Iris pigment epithelial cell (primary cell): ENCODE results near the gene CCR2.
"Not testable (repeated sequence)": the region's sequence is repeated elsewhere in the genome, so short reads cannot be mapped to it uniquely, and the experiment has no call there.

Source experiments
- DNase-seq: peaks from one replicate; pipeline ENCODE4 v3.0.0-alpha.2; 2011; ENCODE audit warnings: low read depth

Gene CCR2

DNA sequence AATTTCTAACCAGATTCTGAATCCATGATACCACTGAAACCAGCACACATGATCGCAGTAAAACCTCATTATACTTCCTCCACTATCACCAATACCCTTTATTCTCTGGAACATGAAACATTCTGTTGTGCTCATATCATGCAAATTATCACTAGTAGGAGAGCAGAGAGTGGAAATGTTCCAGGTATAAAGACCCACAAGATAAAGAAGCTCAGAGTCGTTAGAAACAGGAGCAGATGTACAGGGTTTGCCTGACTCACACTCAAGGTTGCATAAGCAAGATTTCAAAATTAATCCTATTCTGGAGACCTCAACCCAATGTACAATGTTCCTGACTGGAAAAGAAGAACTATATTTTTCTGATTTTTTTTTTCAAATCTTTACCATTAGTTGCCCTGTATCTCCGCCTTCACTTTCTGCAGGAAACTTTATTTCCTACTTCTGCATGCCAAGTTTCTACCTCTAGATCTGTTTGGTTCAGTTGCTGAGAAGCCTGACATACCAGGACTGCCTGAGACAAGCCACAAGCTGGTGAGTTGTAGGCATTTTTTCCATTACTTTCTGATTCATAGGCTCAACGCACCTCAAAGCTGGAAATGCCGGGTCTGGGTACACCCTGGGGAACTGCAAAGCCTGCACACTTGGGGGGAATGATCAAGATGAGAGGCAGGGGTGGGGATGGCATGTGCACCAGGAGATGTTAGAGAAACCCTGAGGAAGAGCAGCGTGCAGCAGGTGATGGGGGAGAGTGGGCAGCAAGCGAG is at the start of gene CCR2:
TSS of gene CCR2 (plus strand) at position 465 of the 764 bp plus-strand sequence. CDS start 3,417 bp downstream, outside the sequence.
- DNase-seq: no peak

GRCh38 chr3:46304739-46305138 is 49.2 kb upstream of the CCR2 start:
- DNase-seq: no peak

DNA sequence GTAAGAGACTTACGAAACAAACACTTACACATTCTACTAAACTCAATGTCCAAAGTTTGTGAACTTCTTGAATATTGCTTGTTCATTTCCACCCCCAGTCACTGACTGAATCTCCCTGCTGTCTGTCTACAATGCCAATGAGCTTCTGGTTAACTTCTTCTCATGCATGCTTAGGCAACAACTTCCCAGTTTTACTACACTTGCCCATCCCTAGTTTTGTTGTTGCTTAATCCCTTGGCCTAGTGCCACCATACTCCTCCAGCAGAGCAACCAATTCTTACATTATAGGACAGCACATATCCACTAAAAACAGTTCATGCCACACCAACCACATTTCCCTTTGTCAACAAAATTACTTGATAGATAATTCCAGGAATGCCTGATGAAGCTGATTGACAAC is 40.9 kb upstream of the CCR2 start:
- DNase-seq: peak; percentile 20

DNA sequence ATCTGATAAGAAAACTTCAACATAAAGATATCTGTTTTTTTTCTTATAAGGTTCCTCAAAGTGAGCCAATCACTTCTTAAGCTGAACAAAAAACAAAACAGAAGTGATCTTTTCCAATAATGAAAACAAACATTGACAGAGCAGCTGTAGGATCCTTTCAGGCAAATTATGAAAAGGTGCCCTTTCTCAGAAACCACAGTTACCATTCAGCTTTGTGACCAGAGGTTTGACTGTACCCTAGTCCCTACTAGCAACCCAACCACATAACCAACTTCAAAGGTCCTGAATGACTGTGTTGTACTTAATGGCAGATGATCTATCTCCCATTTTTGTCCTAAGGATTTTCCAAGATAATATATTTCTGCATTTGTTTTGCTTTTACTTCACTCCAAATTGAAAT is 39.4 kb upstream of the CCR2 start:
- no peak for DNase-seq

DNA sequence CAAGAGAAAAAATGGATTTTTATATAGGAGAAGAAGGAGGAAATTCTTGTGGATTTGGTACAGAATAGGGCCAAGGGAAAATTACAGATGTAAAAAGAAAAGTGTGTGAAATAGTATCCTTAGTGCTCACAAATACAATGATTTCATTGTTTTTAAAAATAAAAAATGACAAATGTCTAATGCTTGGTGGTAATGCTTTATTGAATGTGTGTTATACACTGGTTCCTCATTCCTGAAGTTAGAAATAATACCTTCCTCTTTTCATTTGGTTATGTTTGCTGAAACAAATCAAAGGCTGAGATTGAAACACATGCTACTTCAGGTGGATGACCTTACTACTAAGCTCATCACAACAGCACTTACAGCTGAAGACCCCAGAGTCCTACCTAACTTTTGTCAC is 37.7 kb upstream of the CCR2 start:
- DNase-seq: no peak

DNA sequence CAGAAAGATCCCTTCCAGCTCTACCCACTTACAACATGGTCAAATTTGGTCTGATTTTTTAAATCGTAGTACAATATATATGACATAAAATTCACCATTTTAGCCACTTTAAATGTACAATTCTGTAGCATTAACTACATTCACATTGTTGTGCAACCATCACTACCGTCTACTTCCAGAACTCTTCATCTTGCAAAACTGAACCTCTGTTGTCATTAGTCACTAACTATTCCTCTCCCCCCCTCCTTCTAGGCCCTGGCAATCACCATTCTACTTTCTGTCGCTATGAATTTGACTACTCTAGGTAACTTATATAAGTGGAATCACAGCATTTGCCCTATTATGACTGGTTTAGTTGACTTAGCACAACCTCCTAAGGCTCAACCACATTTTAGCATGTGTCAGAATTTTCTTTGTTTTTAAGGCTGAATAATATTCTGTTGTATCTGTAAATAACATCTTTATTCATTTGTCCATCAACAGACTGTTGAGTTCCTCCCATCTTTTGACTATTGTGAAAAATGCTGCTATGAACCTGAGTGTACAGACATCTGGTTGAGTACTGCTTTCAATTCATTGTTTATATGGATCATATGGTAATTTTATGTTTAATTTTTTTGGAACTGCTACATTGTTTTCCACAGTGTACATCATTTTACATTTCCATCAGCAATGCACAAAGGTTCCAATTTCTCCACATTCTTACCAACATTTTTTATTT is 35.5 kb upstream of the CCR2 start:
- no peak for DNase-seq

DNA sequence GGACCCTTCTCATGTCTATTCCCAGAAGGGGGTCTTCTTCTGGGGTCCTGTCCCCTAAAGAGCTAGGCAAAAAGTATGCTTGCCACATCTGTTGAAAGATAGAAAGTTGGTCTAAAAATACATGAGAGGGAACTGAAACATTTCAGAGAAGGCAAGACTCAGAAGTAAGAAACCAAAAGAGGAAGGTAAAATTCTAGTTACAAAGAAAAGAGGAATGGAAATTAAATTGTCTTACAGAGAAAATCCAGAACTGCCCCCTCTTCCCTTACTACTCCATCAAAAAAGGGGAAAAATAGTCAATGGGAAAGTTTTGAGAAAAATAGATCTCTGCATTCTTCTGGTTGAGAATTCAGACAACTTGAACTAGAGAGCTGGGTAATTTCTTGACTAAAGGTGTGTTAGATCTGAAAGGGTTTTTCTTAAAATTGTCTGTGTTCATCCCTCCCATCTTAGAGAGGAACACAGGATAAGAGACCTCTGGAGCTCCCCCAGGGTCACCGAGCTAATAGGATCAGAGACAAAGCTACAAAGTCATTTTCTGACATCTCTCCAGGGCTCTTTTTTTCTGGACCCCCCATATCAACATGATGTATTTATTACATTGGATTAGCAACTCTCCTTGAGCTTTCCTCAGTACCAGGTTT is 32.3 kb upstream of the CCR2 start:
- DNase-seq: no peak

DNA sequence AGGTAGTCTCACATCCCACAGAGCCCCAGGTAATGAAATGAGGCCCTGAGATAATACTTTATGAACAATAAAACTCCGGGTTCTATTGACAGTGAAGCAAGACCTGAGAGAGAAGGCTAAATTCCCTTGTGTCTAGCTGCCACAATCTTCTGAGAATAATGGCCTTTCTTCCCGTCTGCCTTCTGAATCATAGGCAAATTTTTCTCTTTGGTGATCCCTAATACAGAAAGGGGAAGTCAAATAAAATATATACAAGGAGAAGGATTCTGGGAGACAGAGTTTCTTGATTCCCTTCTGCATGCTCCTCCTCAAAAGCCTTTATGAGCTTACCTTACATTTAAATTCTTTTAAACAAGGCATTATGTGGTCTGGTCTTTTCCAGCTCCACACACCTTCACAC is 29.9 kb upstream of the CCR2 start:
- no peak for DNase-seq

DNA sequence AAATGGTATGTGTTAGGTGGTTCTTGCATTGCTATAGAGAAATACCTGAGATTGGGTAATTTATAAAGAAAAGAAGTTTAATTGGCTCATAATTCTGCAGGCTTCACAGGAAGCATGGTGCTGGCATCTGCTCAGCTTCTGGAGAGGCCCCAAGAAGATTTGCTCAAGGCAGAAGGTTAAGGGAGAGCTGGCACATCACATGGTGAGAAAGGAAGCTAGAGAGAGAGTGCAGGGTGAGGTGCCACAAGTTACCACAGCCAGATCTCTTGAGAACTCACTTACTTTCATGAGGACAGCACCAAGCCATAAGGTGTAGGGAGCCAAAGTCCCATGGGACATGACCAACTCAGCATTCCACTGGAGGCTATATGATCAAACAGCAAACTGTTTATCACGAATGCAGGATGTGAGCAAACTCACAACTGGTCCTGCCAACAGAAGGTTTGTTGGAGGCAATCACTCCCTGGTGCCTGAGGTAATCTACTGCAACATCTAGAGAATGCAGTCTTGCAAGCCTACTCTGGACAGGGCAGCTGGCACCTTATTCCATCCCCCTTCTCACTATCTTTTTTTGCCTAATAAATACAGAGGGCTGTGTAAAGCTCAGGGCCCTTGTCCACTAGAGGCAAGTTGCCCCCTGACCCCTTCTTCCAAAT is 28.1 kb upstream of the CCR2 start:
- DNase-seq: no peak

DNA sequence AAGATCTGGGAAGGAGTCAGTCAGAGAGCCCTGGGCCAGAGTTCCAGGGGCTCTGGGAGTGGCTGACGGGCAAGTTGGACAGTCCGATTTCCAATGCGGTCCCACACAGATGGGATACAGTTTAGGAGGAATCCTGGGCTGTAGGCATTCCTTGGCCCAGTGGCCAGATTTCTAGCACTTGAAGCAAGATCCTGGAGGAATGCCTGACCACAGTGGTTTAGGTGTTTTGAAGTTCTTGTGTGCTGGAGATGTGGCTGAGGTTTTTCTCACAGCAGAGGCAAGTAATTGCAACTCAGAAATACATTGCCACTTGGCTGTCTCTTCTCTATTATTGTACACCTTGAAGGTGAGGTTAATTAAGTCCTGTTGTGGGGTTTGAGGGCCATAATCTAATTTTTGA is 23.2 kb upstream of the CCR2 start:
- not testable (repeated sequence) for DNase-seq

DNA sequence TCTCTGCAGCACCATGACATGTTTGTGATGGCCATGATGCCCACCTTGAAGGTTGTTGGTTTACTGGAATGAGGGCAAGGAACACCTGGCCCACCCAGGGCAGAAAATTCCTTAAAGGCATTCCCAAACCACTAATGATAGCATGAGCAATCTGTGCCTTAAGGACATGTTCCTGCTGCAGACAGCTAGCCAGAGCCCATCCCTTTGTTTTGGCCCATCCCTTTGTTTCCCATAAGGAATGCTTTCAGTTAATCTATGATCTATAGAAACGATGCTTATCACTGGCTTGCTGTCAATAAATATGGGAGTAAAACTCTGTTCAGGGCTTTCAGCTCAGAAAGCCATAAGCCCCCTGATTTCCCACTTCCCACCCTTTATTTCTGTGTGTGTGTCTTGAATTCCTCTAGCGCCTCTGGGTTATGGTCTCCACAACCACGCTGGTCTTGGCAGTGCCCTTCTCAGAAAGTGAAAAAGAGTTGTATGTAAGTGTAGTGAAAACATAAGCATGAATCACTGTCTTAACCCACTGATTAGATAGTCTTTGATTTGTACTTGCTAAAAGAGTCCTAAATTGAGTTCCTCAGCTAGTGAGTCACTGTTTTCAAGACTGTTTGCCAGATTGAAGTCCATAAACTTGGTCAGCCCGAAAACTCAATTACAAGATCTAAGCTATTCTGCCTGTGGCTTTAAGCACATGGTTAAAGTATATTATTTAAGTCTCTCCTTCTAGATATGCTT is 19.0 kb upstream of the CCR2 start:
- peak; percentile 75 for DNase-seq

DNA sequence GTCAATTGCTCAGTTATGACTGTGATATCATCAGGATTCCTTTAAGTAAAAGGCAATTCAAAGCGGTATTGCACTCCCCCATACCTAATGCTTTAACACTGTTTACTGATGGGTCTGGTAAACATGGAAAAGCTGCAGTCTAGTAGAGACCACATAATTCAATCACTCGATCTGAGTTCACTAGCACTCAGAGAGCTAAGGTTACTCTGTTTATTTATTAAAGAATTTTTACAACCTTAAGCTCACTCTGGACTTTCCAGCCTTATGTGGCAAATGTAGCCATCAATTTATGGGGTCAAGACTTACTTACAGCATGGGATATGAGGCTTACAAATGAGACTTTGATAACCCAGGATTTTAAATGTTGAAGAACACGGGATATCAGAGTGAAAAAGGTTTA is 18.4 kb upstream of the CCR2 start:
- DNase-seq: no peak

DNA sequence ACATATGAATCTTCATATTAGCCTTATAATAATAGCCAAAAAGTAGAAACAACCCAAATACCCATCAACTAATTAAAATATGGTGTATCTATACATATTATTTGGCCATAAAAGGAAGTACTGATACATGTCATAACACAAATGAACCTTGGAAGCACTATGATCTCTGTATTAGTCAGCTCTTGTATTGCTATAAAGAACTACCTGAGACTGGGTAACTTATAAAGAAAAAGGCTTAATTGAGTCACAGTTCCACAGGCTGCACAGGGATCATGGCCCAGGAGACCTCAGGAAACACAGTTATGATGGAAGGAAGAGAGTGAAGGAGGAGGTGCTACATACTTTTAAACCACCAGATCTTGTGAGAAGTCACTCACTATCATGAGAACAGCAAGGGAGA is 16.0 kb upstream of the CCR2 start:
- no peak for DNase-seq

- DNase-seq: no peak
Measured at GRCh38 chr3:46338840-46339239, 15.1 kb upstream of the CCR2 start.

GRCh38 chr3:46344476-46344875 is 9.4 kb upstream of the CCR2 start:
- no peak for DNase-seq

DNA sequence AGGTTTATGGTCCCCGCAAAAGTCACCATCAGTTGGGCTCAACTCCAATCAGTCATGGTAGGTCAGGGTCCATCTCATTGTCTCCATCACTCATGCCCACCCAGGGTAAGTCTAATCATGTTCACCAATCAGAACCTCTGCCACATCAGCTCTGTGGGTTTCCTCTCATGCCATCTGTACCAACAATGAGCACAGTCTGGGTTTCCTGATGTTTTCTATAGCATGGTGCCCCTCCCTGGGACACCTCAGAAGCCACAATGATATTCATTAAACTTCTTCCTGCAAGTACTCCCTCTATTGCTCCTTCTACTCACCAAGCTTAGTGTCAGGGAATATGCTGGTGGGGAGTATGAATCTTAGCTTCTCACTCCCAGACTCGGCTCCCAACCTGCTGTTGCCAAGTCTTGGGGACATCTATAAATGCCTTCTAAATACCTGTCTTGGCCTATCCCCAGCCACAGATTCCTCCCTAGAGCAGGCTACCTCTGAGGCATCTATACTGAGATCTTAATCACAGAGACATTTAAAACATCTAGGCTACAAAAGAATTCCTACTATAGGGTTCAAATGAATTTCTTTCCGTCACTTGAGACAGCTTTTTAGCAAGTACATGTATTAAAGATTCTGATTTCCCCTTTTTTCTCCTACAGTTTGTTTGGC is 5.0 kb upstream of the CCR2 start:
- no peak for DNase-seq

GRCh38 chr3:46349484-46350261 is 4.2 kb upstream of the CCR2 start:
- no peak for DNase-seq

- no peak for DNase-seq
Measured at GRCh38 chr3:46350262-46350565, 3.7 kb upstream of the CCR2 start.

GRCh38 chr3:46351646-46352045 is 2.3 kb upstream of the CCR2 start:
- DNase-seq: no peak

DNA sequence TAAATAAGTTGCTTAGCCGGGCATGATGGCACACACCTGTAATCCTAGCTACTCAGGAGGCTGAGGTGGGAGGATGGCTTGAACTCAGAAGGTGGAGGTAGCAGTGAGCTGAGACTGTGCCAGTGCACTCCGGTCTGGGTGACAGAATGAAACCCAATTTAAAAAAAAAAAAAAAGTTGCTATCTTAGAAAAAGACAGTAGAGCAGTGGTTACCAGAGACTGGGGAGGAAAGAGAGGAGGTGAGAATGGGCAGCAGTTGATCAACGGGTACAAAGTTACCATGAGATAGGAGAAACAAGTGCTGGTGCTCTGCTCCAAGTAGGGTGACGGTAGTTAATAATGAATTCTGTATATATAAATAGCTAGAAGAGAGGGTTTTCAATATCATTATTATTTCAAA is 821 bp upstream of the CCR2 start:
- no peak for DNase-seq

GRCh38 chr3:46354478-46354877 is 567 bp downstream of the CCR2 start:
- DNase-seq: no peak
